Transverse colon (tissue), 4 donors: Measurements from ENCODE around the gene PCGF2. TPM values are rescaled to one million over a fixed set of nuclear protein-coding genes. Genes with fewer than 3 reads are reported as not detected.

Source experiments
- DNase-seq: peaks from one replicate; pipeline ENCODE4 v3.0.0-alpha.2; 2019
- H3K27ac ChIP-seq, 4 donors: fragments of 200-600 bp; sonication (generic); 2 replicates each; pipeline ENCODE4 v1.5.1; 2016 to 2018; ENCODE audit warnings: inconsistent platforms in 4 of 4
- H3K27me3 ChIP-seq: fragments of 200-600 bp; sonication (generic); 2 replicates; pipeline ENCODE4 v1.5.1; 2017; ENCODE audit warnings: inconsistent platforms
- H3K36me3 ChIP-seq, 4 donors: fragments of 200-600 bp; sonication (generic); 2 replicates each; pipeline ENCODE4 v1.5.1; 2017 to 2019; ENCODE audit warnings: inconsistent platforms in 4 of 4
- H3K4me1 ChIP-seq, 4 donors: fragments of 200-600 bp; sonication (generic); 2 replicates each; pipeline ENCODE4 v1.5.1; 2017 to 2020; ENCODE audit warnings: inconsistent platforms in 4 of 4
- H3K4me3 ChIP-seq, 4 donors: fragments of 200-600 bp; sonication (generic); 1 replicate in 1 of 4; 2 replicates in 3 of 4; pipeline versions ENCODE4 v1.5.1 to v1.6.1; 2017 to 2019; ENCODE audit warnings: inconsistent platforms in 4 of 4
- H3K9me3 ChIP-seq, 2 donors: fragments of 200-600 bp; sonication (generic); 2 replicates each; pipeline ENCODE4 v1.5.1; 2017 to 2019; ENCODE audit warnings: inconsistent platforms in 2 of 2
- EP300 ChIP-seq: sonication (generic); formaldehyde crosslinking; IDR thresholded peaks from one replicate; pipeline ENCODE4 v1.6.1; 2017; ENCODE audit warnings: antibody characterized with exemption, low read depth
- POLR2A ChIP-seq: fragments of 450-650 bp; IDR thresholded peaks from one replicate; pipeline ENCODE4 v1.6.1; 2016; ENCODE audit warnings: antibody characterized with exemption, mild to moderate bottlenecking, moderate library complexity
- POLR2AphosphoS5 ChIP-seq, 3 donors: sonication (generic); formaldehyde crosslinking; IDR thresholded peaks; one replicate each; pipeline ENCODE4 v1.6.1; 2016; ENCODE audit warnings: antibody characterized with exemption in 3 of 3
- WGBS, 2 donors: methylation state at CpG; one replicate each; pipeline ENCODE4 v1.1.5; 2018; ENCODE audit warnings: low coverage in 1 of 2; 5-methylcytosine and 5-hydroxymethylcytosine counted together
- in situ Hi-C, 4 donors: fragments of 200-750 bp; cut with MboI; loops; one replicate each; pipeline versions ENCODE4 v1.15.0 to v1.15.1; 2017; ENCODE audit warnings: low sequenced_read_pairs in 3 of 4, low pct_ligation_motif_present in 1 of 4, low pct_unique_long_range_greater_than_20kb in 1 of 4
- intact Hi-C: fragments of 100-400 bp; cut with DNase I; formaldehyde crosslinking; loops from one replicate; pipeline ENCODE4 v1.15.1; 2023; ENCODE audit warnings: low total_unique reads
- total RNA-seq, 4 donors: library from RNA; depleted of rRNA; stranded (reverse); fragments of >200 nt; gene quantifications; one replicate each; pipeline ENCODE4 v1.1.0, GENCODE V29; 2016
- TF ChIP-seq, protein P1 (sequence below), 5 experiments: fragments of 200-600 bp in 3 of 5; fragments of 450-650 bp in 2 of 5; sonication (generic) in 3 of 5; IDR thresholded peaks; 1 replicate in 2 of 5; 2 replicates in 3 of 5; pipeline ENCODE4 v1.5.1; 2016 to 2017; ENCODE audit warnings: antibody characterized with exemption in 5 of 5, inconsistent platforms in 3 of 5, mild to moderate bottlenecking in 2 of 5, moderate library complexity in 1 of 5

Gene PCGF2
- total RNA-seq, 4 donors from 2014 or later, result 9.1 to 41.9 (median 12.2) TPM

DNA sequence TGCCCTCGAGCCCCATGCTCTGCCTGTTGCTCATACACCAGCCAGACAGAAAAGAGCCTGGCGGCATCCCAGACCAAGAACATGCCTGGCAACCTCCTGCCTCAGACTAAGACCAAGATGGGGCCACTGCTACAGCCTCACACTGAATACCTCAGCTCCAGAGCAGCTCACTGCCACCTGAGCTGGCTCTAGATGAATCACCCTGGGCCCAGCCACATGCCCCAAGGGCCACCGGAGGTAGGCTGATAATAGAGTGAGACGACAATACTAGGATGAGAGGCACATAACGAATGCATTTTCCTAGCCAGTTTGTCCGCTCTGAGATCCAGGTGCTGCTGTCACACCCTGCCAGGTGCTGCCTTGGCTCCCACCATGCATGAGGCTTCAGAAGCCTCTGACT lies 38.2 kb upstream of the PCGF2 start:
- TF ChIP-seq EP300, result no peak
- TF ChIP-seq POLR2A, result no peak
- in situ Hi-C loops, result no loop called here
- DNase-seq, result no peak
- no peak overlapping the region for H3K4me3 ChIP-seq
- H3K36me3 ChIP-seq, result peaks cover 0 to 47% (median 26%) of the 10 kb centered on the region in 4 donors
- no peak overlapping the region for H3K27ac ChIP-seq
- no peaks in the 10 kb centered on the region for H3K9me3 ChIP-seq
- 94% methylated on average over 6 of the region's 6 CpGs; no CpG with 5 or more reads in 1 of the 2 donors for WGBS, 2 donors
- H3K27me3 ChIP-seq, result no peaks in the 10 kb centered on the region
- H3K4me1 ChIP-seq, result no peaks in the 10 kb centered on the region
- intact Hi-C loops, result no loop called here

DNA sequence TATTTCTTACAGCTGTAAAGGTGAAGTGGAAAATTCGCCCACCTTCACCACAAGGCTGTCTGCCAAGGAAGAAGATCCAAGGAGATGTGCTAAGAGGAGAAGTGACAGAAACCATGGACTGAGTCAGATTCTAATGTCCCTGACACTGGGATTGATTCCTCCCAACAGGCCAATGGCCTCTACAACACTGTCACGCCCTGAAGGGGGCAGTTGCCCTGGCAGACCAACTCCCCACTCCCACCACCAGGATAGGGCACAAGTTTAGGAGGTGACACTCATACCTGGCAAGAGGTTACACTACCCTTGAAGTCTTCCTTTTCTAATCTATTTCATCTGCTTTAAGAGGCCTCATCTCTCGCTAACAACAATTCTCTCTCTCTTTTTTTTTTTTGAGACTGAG lies 35.1 kb upstream of the PCGF2 start:
- in situ Hi-C loops, result no loop called here
- Histone ChIP-seq H3K36me3 (peaks cover 0 to 79% (median 41%) of the 10 kb centered on the region in 4 donors), H3K4me1 (no peaks in the 10 kb centered on the region), H3K27me3 (no peaks in the 10 kb centered on the region), H3K9me3 (no peaks in the 10 kb centered on the region), H3K27ac (no peak overlapping the region), H3K4me3 (no peak overlapping the region)
- no peak for DNase-seq
- no peak for TF ChIP-seq POLR2A
- no peak for TF ChIP-seq POLR2AphosphoS5 (IDR thresholded peaks at IDR 0.05)
- TF ChIP-seq, protein P1, sequence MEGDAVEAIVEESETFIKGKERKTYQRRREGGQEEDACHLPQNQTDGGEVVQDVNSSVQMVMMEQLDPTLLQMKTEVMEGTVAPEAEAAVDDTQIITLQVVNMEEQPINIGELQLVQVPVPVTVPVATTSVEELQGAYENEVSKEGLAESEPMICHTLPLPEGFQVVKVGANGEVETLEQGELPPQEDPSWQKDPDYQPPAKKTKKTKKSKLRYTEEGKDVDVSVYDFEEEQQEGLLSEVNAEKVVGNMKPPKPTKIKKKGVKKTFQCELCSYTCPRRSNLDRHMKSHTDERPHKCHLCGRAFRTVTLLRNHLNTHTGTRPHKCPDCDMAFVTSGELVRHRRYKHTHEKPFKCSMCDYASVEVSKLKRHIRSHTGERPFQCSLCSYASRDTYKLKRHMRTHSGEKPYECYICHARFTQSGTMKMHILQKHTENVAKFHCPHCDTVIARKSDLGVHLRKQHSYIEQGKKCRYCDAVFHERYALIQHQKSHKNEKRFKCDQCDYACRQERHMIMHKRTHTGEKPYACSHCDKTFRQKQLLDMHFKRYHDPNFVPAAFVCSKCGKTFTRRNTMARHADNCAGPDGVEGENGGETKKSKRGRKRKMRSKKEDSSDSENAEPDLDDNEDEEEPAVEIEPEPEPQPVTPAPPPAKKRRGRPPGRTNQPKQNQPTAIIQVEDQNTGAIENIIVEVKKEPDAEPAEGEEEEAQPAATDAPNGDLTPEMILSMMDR (IDR thresholded peaks at IDR 0.05), result no peak
- no peak for TF ChIP-seq EP300
- 90 to 94% methylated on average over 2 to 3 of the region's 3 CpGs for WGBS, 2 donors
- intact Hi-C loops, result no loop called here

DNA sequence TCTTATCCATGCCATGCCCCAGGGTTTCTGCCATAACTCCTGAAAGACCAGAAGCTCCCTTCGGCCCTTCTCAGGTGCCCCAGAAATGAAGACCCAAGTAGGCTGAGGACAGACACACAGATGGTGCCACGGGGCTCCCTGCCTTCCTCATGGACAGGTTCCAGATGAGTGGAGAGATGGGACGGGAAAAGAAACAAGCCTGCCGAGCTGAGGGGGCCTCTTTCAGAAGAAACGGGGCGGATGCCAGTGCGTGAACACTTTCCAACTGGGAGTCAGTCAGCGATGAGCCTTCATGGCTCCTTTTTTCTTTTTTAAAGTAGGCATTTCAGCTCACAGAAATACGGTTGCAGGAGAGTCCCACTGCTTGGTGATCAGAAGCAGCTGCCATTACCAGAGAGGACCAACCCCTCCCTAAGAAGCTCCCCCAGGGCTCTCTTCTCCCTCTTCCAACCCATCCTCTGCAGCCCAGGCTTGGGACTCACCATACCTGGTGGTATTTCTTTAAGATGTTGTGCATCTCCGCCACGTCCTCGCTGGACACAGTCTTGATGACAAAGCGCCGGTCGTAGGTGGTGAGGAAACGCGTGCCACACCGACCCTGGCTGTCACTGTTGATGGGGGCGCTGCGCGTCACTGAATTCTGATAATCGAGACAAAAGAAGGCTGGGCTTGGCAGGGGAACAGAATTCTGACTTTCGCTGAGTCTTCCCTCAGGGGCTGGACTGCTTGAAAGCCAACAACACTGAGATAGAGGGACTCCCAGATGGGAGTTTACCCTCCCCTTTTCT lies 32.0 kb upstream of the PCGF2 start:
- DNase-seq, result no peak
- Histone ChIP-seq H3K27ac (no peak overlapping the region), H3K36me3 (peaks cover 0 to 91% (median 45%) of the 10 kb centered on the region in 4 donors), H3K9me3 (no peaks in the 10 kb centered on the region), H3K27me3 (no peaks in the 10 kb centered on the region), H3K4me3 (no peak overlapping the region), H3K4me1 (no peaks in the 10 kb centered on the region)
- 84 to 93% methylated on average over 11 to 23 of the region's 23 CpGs for WGBS, 2 donors
- in situ Hi-C loops, result no loop called here
- intact Hi-C loops, result no loop called here
- TF ChIP-seq POLR2A (no peak), EP300 (no peak), POLR2AphosphoS5 (IDR thresholded peaks at IDR 0.05) (no peak)
- TF ChIP-seq, protein P1 (IDR thresholded peaks at IDR 0.05), result no peak

DNA sequence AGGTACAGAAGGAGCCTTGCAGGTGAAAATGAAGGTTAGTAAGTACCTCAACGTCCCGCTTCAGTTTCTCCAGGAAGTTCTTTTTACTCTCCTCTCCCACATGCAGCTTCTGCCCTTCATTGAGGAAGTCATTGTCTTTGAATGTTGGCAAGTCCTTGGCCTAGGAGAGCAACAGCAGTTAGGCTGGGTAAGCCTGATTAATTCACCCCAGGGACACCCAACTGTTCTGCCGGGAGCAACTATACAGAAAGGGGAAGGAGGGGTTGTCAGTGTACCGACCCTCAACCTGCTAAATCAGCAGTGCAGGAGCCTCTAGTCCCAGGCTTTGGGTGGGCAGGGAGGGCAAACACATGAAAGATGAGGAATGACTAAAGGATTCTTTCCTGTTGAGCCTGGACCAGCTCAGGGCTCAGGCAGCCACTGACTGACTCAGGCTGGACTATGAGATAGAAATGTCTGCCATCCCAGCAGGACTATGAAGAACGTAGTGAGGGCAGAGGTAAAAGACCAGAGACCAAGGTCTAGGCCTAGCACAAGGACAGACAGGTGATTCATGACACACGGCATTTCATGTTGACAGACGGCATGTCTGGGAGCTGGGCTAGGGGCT lies 29.6 kb upstream of the PCGF2 start:
- intact Hi-C loops, result no loop called here
- Histone ChIP-seq H3K27ac (no peak overlapping the region), H3K27me3 (no peaks in the 10 kb centered on the region), H3K9me3 (no peaks in the 10 kb centered on the region), H3K36me3 (peaks cover 0 to 94% (median 42%) of the 10 kb centered on the region in 4 donors), H3K4me3 (no peak overlapping the region), H3K4me1 (no peaks in the 10 kb centered on the region)
- no peak for DNase-seq
- 71 to 85% methylated on average over 2 to 7 of the region's 7 CpGs for WGBS, 2 donors
- TF ChIP-seq POLR2AphosphoS5 (IDR thresholded peaks at IDR 0.05) (no peak), EP300 (no peak), POLR2A (no peak)
- TF ChIP-seq, protein P1 (IDR thresholded peaks at IDR 0.05), result no peak
- in situ Hi-C loops, result no loop called here
